Measurements from ENCODE around the gene NKG7.

NKG7 gene

GRCh38 chr19:51357952-51358351 lies 14.5 kb downstream of the NKG7 start:
- DNase-seq: no peak

GRCh38 chr19:51356159-51356801 lies 16.2 kb downstream of the NKG7 start:
- DNase-seq: no peak

- DNase-seq: no peak
Observed at GRCh38 chr19:51354742-51355148, 17.7 kb downstream of the NKG7 start.

GRCh38 chr19:51354103-51354741 lies 18.2 kb downstream of the NKG7 start:
- no peak for DNase-seq

DNA sequence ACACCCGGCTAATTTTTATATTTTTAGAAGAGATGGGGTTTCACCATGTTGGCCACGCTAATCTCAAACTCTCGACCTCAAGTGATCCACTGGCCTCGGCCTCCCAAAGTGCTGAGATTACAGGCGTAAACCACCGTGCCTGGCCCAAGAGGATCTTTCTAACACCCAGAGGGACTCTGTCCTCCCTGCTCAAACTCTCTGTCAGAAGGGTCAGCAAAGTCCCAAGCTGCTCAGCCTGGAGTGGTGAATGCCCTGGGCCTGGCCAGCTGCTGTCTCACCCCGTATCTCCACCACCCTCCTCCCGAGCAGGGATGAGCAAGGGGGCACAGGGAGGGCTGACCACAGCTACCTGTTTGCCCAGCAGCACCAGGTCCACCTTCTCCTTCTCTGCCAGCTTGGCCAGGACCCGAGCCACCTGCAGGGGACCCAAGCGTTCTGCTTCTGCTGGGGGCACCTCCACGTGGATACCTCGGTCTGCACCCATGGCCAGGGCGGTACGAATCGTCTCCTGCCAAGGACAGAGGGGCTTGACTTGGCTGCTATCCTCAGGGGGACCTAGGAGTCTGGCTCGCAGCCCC lies 19.6 kb downstream of the NKG7 start:
- DNase-seq: no peak

GRCh38 chr19:51351266-51351990 lies 21.0 kb downstream of the NKG7 start:
- DNase-seq: no peak

- DNase-seq: no peak
Observed at GRCh38 chr19:51347209-51347928, 25.1 kb downstream of the NKG7 start.

DNA sequence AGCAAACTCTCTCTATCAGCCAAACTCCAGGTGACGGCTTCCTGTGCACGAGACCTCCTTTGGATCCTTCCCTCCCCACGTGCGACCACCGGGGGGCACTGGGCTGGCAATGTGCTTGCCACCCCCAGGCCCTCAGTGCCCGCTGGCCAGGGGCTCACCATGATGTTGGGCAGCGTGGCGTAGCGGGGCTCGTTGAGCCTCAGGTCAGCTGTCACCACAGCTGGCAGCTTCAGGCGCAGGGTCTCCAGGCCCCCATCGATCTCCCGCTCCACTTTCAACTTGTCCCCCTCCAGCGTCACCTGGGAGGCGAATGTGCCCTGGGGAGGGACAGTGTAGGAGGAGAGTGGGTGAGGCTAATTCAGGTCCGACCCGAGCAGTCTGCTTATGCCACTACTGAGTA lies 25.7 kb downstream of the NKG7 start:
- DNase-seq: no peak

DNA sequence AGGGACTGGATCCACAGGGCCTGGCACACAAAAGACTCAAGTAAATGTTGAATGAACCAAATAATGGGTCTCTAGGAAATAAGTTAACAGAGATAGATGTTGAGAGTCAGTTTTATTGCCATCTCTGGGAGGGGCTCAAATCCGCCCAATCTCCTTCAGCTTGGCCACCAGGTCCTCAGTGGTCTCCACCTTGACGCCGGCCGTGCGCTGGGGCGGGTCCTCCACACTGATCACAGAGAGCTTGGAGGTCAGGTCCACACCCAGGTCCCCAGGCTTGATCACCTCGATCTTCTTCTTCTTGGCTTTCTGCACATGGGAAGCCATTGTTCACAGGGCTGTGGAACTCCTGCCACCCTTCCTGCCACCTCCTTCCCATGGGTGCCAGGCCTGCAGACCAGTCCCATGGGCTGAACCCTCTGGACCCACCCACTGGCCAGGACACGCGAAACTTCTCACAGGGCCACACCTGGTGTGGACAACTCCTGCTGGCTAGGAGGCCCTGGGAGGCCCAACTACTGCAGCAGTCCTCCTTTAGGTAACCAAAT lies 27.3 kb downstream of the NKG7 start:
- no peak for DNase-seq

DNA sequence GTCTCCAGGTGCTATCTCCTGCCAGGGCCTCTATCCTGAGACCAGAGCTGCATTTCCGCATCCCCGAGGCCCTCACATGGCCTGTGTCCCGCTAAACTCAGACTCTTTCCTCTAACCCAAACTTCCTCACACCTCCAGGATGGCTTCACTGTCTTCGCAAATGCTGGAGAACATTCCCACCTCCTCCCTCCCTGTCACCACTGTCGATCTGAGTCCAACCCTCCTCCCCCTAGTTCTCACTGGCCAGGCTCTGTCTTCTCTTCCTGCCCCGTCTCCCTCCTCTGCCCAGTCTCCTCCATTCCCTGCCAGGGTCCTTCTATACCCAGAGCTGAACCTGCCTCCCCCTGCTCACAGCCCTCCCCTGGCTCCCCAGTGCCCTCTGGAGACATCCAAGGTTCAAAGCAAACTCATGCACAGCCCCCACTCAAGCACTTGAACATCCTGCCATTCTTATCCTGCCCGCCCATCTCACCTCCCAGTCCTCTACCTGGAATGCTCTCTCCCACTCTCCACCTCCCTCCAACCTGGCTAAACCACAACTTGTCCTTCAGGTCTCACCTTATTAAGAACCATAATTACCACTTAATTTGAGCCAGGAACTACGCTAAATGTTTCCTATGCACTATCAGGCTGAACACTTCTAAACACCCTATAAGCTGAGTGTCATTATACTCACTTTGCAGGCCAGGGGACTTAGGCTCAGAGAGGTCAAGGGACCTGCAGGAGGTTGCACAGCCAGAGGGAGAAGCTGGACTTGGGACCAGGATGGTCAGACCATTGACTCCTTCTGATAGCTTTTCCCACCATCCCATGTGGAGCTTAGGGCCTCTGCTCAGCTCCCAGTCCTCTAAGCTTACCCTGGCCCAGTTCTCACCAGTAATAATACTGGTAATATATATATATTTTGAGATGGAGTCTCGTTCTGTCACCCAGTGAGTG lies 29.6 kb downstream of the NKG7 start:
- no peak for DNase-seq

DNA sequence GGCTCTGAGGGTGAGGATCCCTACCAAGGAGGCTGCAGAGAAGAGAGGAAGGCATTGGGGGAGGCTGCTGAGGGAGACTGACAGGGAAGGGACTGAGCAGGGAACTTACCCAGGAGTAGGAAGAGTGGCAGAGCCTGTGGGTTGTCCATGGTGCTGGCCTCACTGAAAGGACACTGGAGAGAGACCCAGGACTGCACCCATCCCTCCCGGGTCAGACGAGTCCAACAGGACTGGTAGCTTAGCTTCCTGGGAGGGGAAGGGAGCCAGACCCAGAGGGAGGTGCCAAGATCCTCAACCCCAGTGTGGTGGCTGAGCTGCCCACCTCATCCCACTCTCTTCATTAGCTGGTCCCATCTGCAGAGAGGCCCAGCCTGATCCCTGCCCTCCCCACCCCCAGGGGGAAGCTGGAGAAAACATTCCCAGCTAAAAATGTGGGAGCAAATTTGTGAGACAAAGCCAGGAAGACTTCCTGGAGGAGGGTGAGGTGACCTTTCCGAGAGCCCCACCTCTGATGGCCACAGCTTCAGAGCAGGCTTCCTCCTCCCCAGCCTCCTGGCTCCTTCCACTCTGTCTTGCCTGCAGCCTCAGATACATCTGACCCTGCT lies 30.4 kb downstream of the NKG7 start, which contains the start of gene VSIG10L:
VSIG10L (minus strand) TSS at position 164 of the 605 bp plus-strand sequence; CDS start at position 149, 15 bp downstream.
- no peak for DNase-seq

DNA sequence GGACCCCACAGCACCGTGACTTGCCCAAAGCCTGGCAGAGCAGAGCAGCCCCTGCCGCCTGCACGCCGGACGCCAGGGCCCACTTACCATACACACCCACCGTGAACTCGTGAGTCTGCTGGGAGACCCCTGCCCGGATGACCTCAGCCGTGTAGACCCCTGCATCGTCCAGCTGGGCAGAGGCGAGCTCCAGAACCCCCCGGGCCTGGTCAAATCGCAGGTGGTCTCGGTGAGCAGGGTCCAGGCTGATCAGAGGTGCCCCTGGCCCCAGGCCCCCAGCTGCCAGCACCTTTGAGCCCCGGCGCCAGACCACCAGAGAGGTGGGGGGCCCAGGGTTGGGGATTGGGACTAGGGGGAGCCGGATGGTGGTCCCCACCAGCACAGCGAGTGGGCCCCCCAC lies 31.4 kb downstream of the NKG7 start:
- DNase-seq: no peak

DNA sequence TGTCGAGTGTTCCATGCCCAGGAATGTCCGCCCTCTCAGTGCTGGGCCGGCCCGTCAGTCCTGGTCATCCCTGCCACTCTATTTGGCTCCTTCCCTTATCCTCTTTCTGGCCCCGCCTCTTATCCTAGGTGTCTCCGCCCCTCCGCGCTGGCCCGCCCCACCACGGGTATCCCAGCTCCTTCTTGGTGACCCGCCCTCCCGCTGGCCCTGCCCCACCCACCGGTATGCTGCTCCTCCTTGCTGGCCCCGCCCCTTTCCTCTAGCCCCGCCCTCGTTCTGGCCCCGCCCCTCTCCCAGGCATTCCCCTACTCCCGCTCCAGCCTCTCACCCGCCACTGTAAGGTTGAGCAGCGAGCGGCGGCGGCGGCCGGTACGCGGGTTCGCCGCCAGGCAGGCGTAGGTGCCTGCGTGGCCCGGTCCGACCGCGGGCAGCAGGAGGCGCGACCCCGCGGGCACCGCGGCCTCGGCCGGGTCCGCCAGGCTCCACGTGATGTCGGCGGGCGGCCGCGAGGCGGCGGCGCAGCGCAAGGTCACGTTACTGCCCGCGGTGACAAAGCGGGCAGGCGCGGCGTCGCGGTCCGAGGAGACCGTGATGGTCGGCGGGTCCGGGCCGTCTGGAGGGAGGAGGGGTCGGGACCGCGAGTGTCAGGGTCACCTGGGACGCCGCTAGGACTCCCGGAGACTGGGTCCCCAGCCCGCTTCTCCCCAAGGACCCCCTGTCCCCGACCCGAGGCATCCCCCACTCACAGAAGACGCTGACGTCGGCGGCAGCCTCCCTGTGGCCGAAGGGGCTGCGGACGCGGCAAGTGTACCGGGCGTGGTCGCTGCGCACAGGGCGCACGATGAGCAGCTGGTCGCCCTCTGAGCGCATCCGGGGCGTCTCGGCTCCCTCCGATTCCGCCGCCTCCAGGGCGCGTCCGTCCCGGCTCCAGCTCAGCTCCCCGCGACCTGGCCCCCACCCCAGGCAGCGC lies 32.5 kb downstream of the NKG7 start:
- peak; percentile 74 to 85 for DNase-seq

DNA sequence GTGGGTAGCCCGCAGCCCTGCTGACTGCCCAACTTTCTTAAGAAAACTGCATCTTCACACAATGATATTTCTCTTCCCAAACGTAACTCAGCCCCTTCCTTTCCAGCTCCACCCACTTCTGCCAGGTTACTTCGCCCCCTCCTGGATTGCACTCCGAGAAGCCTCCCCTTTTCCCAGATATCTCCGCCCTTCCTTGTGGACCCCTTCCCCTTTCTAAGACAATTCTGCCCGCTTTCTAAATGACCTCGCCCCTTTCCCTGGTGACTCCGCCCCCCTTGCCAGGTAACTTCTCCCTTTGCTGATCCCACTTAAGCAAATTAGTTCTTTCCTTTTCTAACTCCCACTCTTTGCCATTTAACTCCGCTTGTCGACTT lies 33.2 kb downstream of the NKG7 start:
- DNase-seq: no peak

- DNase-seq: peak in 1 of 2 experiments; percentile 39
Observed at GRCh38 chr19:51338563-51339312, 33.7 kb downstream of the NKG7 start.

- no peak for DNase-seq
Observed at GRCh38 chr19:51337861-51338562, 34.4 kb downstream of the NKG7 start.

DNA sequence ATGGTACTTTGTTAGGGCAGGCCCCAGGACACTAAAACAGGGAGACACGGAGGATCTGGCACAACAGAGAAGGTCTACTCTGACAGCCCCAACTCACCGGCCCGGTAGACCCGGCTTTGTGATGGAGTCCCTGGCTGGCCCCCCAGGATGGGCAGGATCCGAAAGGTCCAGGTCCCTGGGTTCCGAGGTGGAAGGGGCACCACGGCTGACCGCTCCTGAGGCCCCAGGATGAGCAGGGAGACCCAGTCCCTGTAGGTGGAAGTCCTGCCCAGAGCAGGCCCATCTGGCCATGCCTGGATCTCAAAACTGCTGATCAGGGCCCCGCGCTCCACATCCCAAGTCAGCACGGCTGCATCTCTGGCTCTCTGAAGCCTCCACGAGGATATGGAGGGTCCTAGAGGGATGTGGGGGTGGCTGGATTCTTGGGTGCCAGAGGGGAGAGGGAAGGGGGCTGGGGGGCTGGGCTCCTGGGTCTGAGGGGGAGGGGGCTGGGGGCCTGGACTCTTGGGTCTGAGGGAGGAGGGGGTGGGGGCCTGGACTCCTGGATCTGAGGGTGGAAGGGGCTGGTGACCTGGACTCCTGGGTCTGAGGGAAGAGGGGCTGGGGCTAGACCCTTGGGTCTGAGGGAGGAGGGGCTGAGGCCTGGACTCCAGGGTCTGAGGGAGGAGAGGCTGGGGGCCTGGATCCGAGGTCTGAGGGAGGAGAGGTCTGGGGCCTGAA lies 35.2 kb downstream of the NKG7 start:
- no peak for DNase-seq
